ENCODE results near the gene STKLD1. TPM values are rescaled to one million over a fixed set of nuclear protein-coding genes. Genes with fewer than 3 reads are reported as not detected.
"Not testable (repeated sequence)": the region's sequence is repeated elsewhere in the genome, so short reads cannot be mapped to it uniquely, and the experiment has no call there.

STKLD1 gene
- total RNA-seq, 1 experiment from 2014 or later: 0.17 TPM

GRCh38 chr9:133445293-133445969 lies 69.3 kb downstream of the STKLD1 start:
- DNase-seq (ENCODE audit: low read depth): no peak
- in situ Hi-C loops (cut with HindIII; ENCODE audit: low pct_unique_long_range_greater_than_20kb, low sequenced_read_pairs): no loop called here

GRCh38 chr9:133448487-133448972 lies 72.4 kb downstream of the STKLD1 start:
- in situ Hi-C loops (cut with HindIII; ENCODE audit: low pct_unique_long_range_greater_than_20kb, low sequenced_read_pairs): no loop called here
- DNase-seq (ENCODE audit: low read depth): no peak

- peak; percentile 38 for DNase-seq (ENCODE audit: low read depth)
- in situ Hi-C loops (cut with HindIII; ENCODE audit: low pct_unique_long_range_greater_than_20kb, low sequenced_read_pairs): no loop called here
Observed at GRCh38 chr9:133449760-133450159, 73.6 kb downstream of the STKLD1 start.

GRCh38 chr9:133451865-133452264 lies 75.7 kb downstream of the STKLD1 start:
- not testable (repeated sequence) for DNase-seq (ENCODE audit: low read depth)

GRCh38 chr9:133452562-133452961 lies 76.4 kb downstream of the STKLD1 start:
- in situ Hi-C loops (cut with HindIII; ENCODE audit: low pct_unique_long_range_greater_than_20kb, low sequenced_read_pairs): no loop called here
- no peak for DNase-seq (ENCODE audit: low read depth)

More at GRCh38 chr9:133451865-133452264, 75.7 kb downstream of the STKLD1 start:
- in situ Hi-C loops (cut with HindIII; ENCODE audit: low pct_unique_long_range_greater_than_20kb, low sequenced_read_pairs): not testable (repeated sequence)

GRCh38 chr9:133453651-133454050 lies 77.5 kb downstream of the STKLD1 start:
- in situ Hi-C loops (cut with HindIII; ENCODE audit: low pct_unique_long_range_greater_than_20kb, low sequenced_read_pairs): no loop called here

GRCh38 chr9:133454325-133454724 lies 78.2 kb downstream of the STKLD1 start:
- in situ Hi-C loops (cut with HindIII; ENCODE audit: low pct_unique_long_range_greater_than_20kb, low sequenced_read_pairs): no loop called here
- no peak for DNase-seq (ENCODE audit: low read depth)

More at GRCh38 chr9:133453651-133454050, 77.5 kb downstream of the STKLD1 start:
- DNase-seq (ENCODE audit: low read depth): no peak

GRCh38 chr9:133454943-133455673 lies 78.9 kb downstream of the STKLD1 start:
- in situ Hi-C loops (cut with HindIII; ENCODE audit: low pct_unique_long_range_greater_than_20kb, low sequenced_read_pairs): no loop called here
- no peak for DNase-seq (ENCODE audit: low read depth)

Other genes starting within 250 kb of the STKLD1 start
- not detected in 2 replicates for gene GBGT1, start 212.5 kb upstream of the STKLD1 start, total RNA-seq (2014; rRNA removed; shearing (Covaris generic); ENCODE audit: low replicate concordance)
- not detected in 2 replicates for gene OBP2B, start 167.1 kb upstream of the STKLD1 start, total RNA-seq (2014; rRNA removed; shearing (Covaris generic); ENCODE audit: low replicate concordance)
- gene ABO, start 101.2 kb upstream of the STKLD1 start, total RNA-seq (2014; rRNA removed; shearing (Covaris generic); ENCODE audit: low replicate concordance): 0.14 and 19.1 TPM in 2 replicates
- gene SURF6, start 40.2 kb upstream of the STKLD1 start, total RNA-seq (2014; rRNA removed; shearing (Covaris generic); ENCODE audit: low replicate concordance): 16.8 and 34.9 TPM in 2 replicates
- 25.3 and 62.5 TPM in 2 replicates for gene MED22, start 28.2 kb upstream of the STKLD1 start, total RNA-seq (2014; rRNA removed; shearing (Covaris generic); ENCODE audit: low replicate concordance)
- 2,316 and 2,792 TPM in 2 replicates for gene RPL7A, start 28.1 kb upstream of the STKLD1 start, total RNA-seq (2014; rRNA removed; shearing (Covaris generic); ENCODE audit: low replicate concordance)
- 55.9 and 69.7 TPM in 2 replicates for gene SURF1, start 19.9 kb upstream of the STKLD1 start, total RNA-seq (2014; rRNA removed; shearing (Covaris generic); ENCODE audit: low replicate concordance)
- 13.6 and 26.0 TPM in 2 replicates for gene SURF2, start 19.8 kb upstream of the STKLD1 start, total RNA-seq (2014; rRNA removed; shearing (Covaris generic); ENCODE audit: low replicate concordance)
- gene SURF4, start 306 bp upstream of the STKLD1 start, total RNA-seq (2014; rRNA removed; shearing (Covaris generic); ENCODE audit: low replicate concordance): 370 and 393 TPM in 2 replicates
- gene REXO4, start 41.6 kb downstream of the STKLD1 start, total RNA-seq (2014; rRNA removed; shearing (Covaris generic); ENCODE audit: low replicate concordance): 27.5 and 35.4 TPM in 2 replicates
- 3.0 and 3.7 TPM in 2 replicates for gene ADAMTS13, start 46.0 kb downstream of the STKLD1 start, total RNA-seq (2014; rRNA removed; shearing (Covaris generic); ENCODE audit: low replicate concordance)
- gene CACFD1, start 83.6 kb downstream of the STKLD1 start, total RNA-seq (2014; rRNA removed; shearing (Covaris generic); ENCODE audit: low replicate concordance): 10.7 and 13.2 TPM in 2 replicates
- 19.6 and 19.7 TPM in 2 replicates for gene SLC2A6, start 102.7 kb downstream of the STKLD1 start, total RNA-seq (2014; rRNA removed; shearing (Covaris generic); ENCODE audit: low replicate concordance)
- not detected in 2 replicates for gene MYMK, start 148.6 kb downstream of the STKLD1 start, total RNA-seq (2014; rRNA removed; shearing (Covaris generic); ENCODE audit: low replicate concordance)
- gene ADAMTSL2, start 158.3 kb downstream of the STKLD1 start, total RNA-seq (2014; rRNA removed; shearing (Covaris generic); ENCODE audit: low replicate concordance): not detected in 2 replicates
- not detected in 2 replicates for gene FAM163B, start 233.0 kb downstream of the STKLD1 start, total RNA-seq (2014; rRNA removed; shearing (Covaris generic); ENCODE audit: low replicate concordance)

Measured in Caki2 (cell line).